HepG2 (cell line): Measurements from ENCODE around the gene HHATL. TPM values are rescaled to one million over a fixed set of nuclear protein-coding genes. Genes with fewer than 3 reads are reported as not detected.

Experiments
- LCORL ChIP-seq, 2 experiments: fragments of 450-650 bp in 1 of 2; sonication (generic) in 1 of 2; formaldehyde crosslinking in 1 of 2; IDR thresholded peaks; 2 replicates each; pipeline versions ENCODE4 v1.5.0 to v1.6.1; 2017 to 2020; ENCODE audit warnings: antibody characterized with exemption in 1 of 2, missing genetic modification reagents in 1 of 2
- NCOA1 ChIP-seq: sonication (generic); formaldehyde crosslinking; IDR thresholded peaks from 2 replicates; pipeline ENCODE4 v1.9.0; 2021; ENCODE audit warnings: missing genetic modification reagents
- RAD21 ChIP-seq: fragments of 450-650 bp; formaldehyde crosslinking; IDR thresholded peaks from 2 replicates; pipeline ENCODE4 v1.5.0; 2020; ENCODE audit warnings: mild to moderate bottlenecking
- RFX3 ChIP-seq: IDR thresholded peaks from 2 replicates; pipeline ENCODE4 v1.6.1; 2016; ENCODE audit warnings: missing biosample characterization, missing genetic modification reagents
- SALL1 ChIP-seq: sonication (generic); formaldehyde crosslinking; IDR thresholded peaks from 2 replicates; pipeline ENCODE4 v1.8.0; 2022; ENCODE audit warnings: mild to moderate bottlenecking, missing genetic modification reagents
- SRSF4 ChIP-seq: fragments of 200-400 bp; formaldehyde crosslinking; IDR thresholded peaks from one replicate; pipeline ENCODE4 v1.6.1; 2018; ENCODE audit warnings: mild to moderate bottlenecking, low read depth, low read length, moderate library complexity; ENCODE audit not compliant: poor library complexity, severe bottlenecking
- TAF1 ChIP-seq: sonication (generic); formaldehyde crosslinking; IDR thresholded peaks from 2 replicates; pipeline ENCODE4 v1.4.0; 2020; ENCODE audit warnings: missing genetic modification reagents
- ZNF30 ChIP-seq: sonication (generic); formaldehyde crosslinking; IDR thresholded peaks from 2 replicates; pipeline ENCODE4 v1.5.0; 2020; ENCODE audit warnings: mild to moderate bottlenecking, missing genetic modification reagents
- ZNF331 ChIP-seq: sonication (generic); formaldehyde crosslinking; IDR thresholded peaks from 2 replicates; pipeline ENCODE4 v1.4.0; 2020; ENCODE audit warnings: missing genetic modification reagents
- ZNF33B ChIP-seq: sonication (generic); formaldehyde crosslinking; IDR thresholded peaks from 2 replicates; pipeline ENCODE4 v1.5.1; 2020; ENCODE audit warnings: mild to moderate bottlenecking, missing genetic modification reagents
- ZNF44 ChIP-seq: sonication (generic); formaldehyde crosslinking; IDR thresholded peaks from 2 replicates; pipeline ENCODE4 v1.5.1; 2020; ENCODE audit warnings: mild to moderate bottlenecking, missing genetic modification reagents
- ZNF556 ChIP-seq: sonication (generic); formaldehyde crosslinking; IDR thresholded peaks from 2 replicates; pipeline ENCODE4 v1.4.0; 2020; ENCODE audit warnings: mild to moderate bottlenecking, missing genetic modification reagents, borderline replicate concordance
- ZNF562 ChIP-seq: sonication (generic); formaldehyde crosslinking; IDR thresholded peaks from 2 replicates; pipeline ENCODE4 v1.8.0; 2022; ENCODE audit warnings: missing genetic modification reagents, borderline replicate concordance
- ZNF564 ChIP-seq: sonication (generic); formaldehyde crosslinking; IDR thresholded peaks from 2 replicates; pipeline ENCODE4 v1.8.1; 2023; ENCODE audit warnings: mild to moderate bottlenecking, missing genetic modification reagents
- ZNF766 ChIP-seq: sonication (generic); formaldehyde crosslinking; IDR thresholded peaks from 2 replicates; pipeline ENCODE4 v1.5.0; 2020; ENCODE audit warnings: missing genetic modification reagents, borderline replicate concordance
- polyA plus RNA-seq, 8 experiments: library from polyadenylated mRNA; depleted of rRNA in 3 of 8; stranded (reverse) in 7 of 8; unstranded in 1 of 8; fragments of >200 nt; fragmentation: Illumina TruSeq in 4 of 8; extraction: Trizol in 4 of 8; gene quantifications; 2 replicates each; pipeline versions ENCODE4 v1.2.1 to v1.2.3, GENCODE V29; 2011 to 2016; ENCODE audit warnings: low read depth in 4 of 8, missing spikeins in 1 of 8, mixed read lengths in 1 of 8; ENCODE audit not compliant: insufficient read depth in 1 of 8
- total RNA-seq, 5 experiments: library from RNA; depleted of rRNA; stranded (reverse); fragments of >200 nt; fragmentation: Illumina TruSeq; extraction: Trizol; gene quantifications; 2 replicates each; pipeline ENCODE4 v1.2.3, GENCODE V29; 2016; ENCODE audit warnings: low read depth in 1 of 5
- TF ChIP-seq, protein P1 (sequence below): IDR thresholded peaks from 2 replicates; pipeline ENCODE4 v1.6.1; 2016; ENCODE audit warnings: low read depth, missing genetic modification reagents, missing compliant biosample characterization
- TF ChIP-seq, protein P2 (sequence below): sonication (generic); formaldehyde crosslinking; IDR thresholded peaks from 2 replicates; pipeline ENCODE4 v1.5.0; 2020; ENCODE audit warnings: missing genetic modification reagents
- TF ChIP-seq, protein P3 (sequence below): sonication (generic); formaldehyde crosslinking; IDR thresholded peaks from 2 replicates; pipeline ENCODE4 v1.4.0; 2020; ENCODE audit warnings: missing genetic modification reagents
- TF ChIP-seq, protein P4 (sequence below): sonication (generic); formaldehyde crosslinking; IDR thresholded peaks from 2 replicates; pipeline ENCODE4 v1.5.1; 2020; ENCODE audit warnings: missing genetic modification reagents, mild to moderate bottlenecking, borderline replicate concordance
- TF ChIP-seq, protein P5 (sequence below): sonication (generic); formaldehyde crosslinking; IDR thresholded peaks from 2 replicates; pipeline ENCODE4 v1.4.0; 2020; ENCODE audit warnings: missing genetic modification reagents, borderline replicate concordance

The HHATL gene
- total and polyA plus RNA-seq, 2 of the 13 experiments (the other 11 are each of a cell fraction or from before 2014, with no cell fraction given) = 0.26 TPM; not detected in 1

DNA sequence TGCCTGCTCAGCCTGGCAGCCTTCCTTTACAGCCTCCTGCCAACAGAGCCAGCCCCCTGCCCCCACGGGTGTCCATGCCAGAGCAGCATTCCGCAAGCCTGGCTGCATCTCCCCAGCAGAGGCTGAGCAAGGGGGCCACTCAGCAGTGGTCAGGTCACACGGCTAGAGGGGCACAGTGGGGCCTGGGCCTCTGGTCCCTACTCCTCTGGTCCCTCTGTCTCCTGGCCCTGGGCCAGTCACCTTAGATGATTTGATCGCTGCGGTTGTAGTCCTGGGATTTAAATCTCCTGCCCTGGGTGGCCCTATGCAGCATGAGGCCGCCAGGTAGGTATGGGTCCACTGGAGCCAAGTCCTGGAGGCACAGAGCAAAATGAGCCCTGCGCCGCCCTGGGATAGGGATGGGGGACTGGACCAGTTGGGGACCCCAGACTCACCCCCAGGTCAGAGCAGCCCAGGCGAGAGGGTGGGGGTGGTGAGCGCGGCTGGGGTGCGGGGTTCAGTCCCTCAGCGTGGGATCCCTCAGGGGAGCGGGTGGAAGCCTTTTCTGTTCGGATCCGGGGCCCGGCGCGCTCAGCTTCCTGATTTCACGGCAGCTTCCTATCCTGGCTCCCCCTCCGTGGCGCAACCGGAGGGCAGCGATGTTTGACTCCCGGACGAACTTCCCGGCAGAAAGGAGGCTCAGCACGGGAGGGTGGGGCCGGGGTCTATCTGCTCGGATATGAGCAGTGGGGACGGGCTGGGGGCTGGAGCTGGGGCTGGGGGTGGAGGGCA lies 48.9 kb downstream of the HHATL start, which contains the start of gene ZBTB47 (continued):
- TF ChIP-seq, protein P1, sequence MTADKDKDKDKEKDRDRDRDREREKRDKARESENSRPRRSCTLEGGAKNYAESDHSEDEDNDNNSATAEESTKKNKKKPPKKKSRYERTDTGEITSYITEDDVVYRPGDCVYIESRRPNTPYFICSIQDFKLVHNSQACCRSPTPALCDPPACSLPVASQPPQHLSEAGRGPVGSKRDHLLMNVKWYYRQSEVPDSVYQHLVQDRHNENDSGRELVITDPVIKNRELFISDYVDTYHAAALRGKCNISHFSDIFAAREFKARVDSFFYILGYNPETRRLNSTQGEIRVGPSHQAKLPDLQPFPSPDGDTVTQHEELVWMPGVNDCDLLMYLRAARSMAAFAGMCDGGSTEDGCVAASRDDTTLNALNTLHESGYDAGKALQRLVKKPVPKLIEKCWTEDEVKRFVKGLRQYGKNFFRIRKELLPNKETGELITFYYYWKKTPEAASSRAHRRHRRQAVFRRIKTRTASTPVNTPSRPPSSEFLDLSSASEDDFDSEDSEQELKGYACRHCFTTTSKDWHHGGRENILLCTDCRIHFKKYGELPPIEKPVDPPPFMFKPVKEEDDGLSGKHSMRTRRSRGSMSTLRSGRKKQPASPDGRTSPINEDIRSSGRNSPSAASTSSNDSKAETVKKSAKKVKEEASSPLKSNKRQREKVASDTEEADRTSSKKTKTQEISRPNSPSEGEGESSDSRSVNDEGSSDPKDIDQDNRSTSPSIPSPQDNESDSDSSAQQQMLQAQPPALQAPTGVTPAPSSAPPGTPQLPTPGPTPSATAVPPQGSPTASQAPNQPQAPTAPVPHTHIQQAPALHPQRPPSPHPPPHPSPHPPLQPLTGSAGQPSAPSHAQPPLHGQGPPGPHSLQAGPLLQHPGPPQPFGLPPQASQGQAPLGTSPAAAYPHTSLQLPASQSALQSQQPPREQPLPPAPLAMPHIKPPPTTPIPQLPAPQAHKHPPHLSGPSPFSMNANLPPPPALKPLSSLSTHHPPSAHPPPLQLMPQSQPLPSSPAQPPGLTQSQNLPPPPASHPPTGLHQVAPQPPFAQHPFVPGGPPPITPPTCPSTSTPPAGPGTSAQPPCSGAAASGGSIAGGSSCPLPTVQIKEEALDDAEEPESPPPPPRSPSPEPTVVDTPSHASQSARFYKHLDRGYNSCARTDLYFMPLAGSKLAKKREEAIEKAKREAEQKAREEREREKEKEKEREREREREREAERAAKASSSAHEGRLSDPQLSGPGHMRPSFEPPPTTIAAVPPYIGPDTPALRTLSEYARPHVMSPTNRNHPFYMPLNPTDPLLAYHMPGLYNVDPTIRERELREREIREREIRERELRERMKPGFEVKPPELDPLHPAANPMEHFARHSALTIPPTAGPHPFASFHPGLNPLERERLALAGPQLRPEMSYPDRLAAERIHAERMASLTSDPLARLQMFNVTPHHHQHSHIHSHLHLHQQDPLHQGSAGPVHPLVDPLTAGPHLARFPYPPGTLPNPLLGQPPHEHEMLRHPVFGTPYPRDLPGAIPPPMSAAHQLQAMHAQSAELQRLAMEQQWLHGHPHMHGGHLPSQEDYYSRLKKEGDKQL (CRISPR knock-in tag) = no peak
- TF ChIP-seq ZNF331 (CRISPR knock-in tag) (no peak), SRSF4 (no peak), RAD21 (CRISPR knock-in tag) (no peak), ZNF766 (CRISPR knock-in tag) (no peak), TAF1 (CRISPR knock-in tag) (no peak; the same call in 1 of the 2 replicates), LCORL (IDR thresholded peaks at IDR 0.05) (no peak), LCORL (CRISPR knock-in tag; IDR thresholded peaks at IDR 0.05) (0 out of 2 replicates have a peak, but pooled peaks have one; percentile 17), ZNF562 (no peak), ZNF33B (CRISPR knock-in tag) (no peak), ZNF30 (no peak), ZNF556 (CRISPR knock-in tag) (no peak), RFX3 (CRISPR knock-in tag) (no peak), NCOA1 (CRISPR knock-in tag) (no peak), ZNF44 (no peak), ZNF564 (no peak), SALL1 (CRISPR knock-in tag) (peak; percentile 21; the same call in 1 of the 2 replicates)
- TF ChIP-seq, protein P2, sequence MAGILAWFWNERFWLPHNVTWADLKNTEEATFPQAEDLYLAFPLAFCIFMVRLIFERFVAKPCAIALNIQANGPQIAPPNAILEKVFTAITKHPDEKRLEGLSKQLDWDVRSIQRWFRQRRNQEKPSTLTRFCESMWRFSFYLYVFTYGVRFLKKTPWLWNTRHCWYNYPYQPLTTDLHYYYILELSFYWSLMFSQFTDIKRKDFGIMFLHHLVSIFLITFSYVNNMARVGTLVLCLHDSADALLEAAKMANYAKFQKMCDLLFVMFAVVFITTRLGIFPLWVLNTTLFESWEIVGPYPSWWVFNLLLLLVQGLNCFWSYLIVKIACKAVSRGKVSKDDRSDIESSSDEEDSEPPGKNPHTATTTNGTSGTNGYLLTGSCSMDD (CRISPR knock-in tag) = 0 out of 2 replicates have a peak, but pooled peaks have one; percentile 19
- TF ChIP-seq, protein P3, sequence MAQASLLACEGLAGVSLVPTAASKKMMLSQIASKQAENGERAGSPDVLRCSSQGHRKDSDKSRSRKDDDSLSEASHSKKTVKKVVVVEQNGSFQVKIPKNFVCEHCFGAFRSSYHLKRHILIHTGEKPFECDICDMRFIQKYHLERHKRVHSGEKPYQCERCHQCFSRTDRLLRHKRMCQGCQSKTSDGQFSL (CRISPR knock-in tag) = no peak
- TF ChIP-seq, protein P4, sequence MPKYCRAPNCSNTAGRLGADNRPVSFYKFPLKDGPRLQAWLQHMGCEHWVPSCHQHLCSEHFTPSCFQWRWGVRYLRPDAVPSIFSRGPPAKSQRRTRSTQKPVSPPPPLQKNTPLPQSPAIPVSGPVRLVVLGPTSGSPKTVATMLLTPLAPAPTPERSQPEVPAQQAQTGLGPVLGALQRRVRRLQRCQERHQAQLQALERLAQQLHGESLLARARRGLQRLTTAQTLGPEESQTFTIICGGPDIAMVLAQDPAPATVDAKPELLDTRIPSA (CRISPR knock-in tag) = no peak
- TF ChIP-seq, protein P5, sequence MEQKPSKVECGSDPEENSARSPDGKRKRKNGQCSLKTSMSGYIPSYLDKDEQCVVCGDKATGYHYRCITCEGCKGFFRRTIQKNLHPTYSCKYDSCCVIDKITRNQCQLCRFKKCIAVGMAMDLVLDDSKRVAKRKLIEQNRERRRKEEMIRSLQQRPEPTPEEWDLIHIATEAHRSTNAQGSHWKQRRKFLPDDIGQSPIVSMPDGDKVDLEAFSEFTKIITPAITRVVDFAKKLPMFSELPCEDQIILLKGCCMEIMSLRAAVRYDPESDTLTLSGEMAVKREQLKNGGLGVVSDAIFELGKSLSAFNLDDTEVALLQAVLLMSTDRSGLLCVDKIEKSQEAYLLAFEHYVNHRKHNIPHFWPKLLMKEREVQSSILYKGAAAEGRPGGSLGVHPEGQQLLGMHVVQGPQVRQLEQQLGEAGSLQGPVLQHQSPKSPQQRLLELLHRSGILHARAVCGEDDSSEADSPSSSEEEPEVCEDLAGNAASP (CRISPR knock-in tag) = no peak
